ENCODE results near the gene ITLN1.
"Not testable (repeated sequence)": the region's sequence is repeated elsewhere in the genome, so short reads cannot be mapped to it uniquely, and the experiment has no call there.

The ITLN1 gene

GRCh38 chr1:160885042-160885441 is at the start of gene ITLN1:
Gene ITLN1 (minus strand): TSS chr1:160885180. CDS start chr1:160884877, 303 bp downstream.
- in situ Hi-C loops (cut with HindIII; ENCODE audit: low pct_ligation_motif_present, low pct_unique_long_range_greater_than_20kb, low sequenced_read_pairs) = no loop called here
- DNase-seq = no peak

DNA sequence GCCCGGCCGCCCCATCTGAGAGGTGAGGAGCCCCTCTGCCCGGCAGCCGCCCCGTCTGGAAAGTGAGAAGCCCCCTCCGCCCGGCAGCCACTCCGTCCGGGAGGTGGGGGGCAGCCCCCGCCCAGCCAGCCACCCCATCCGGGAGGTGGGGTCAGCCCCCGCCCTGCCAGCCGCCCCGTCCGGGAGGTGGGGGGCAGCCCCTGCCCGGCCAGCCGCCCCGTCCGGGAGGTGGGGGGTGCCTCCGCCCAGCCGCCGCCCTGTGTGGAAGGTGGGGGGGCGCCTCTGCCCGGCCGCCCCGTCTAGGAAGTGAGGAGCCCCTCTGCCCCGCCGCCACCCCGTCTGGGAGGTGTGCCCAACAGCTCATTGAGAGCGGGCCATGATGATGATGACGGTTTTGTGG is 48.3 kb upstream of the ITLN1 start:
- DNase-seq; in situ Hi-C loops (cut with HindIII; ENCODE audit: low pct_ligation_motif_present, low pct_unique_long_range_greater_than_20kb, low sequenced_read_pairs): not testable (repeated sequence)

GRCh38 chr1:160925652-160926244 is 40.8 kb upstream of the ITLN1 start:
- in situ Hi-C loops (cut with HindIII; ENCODE audit: low pct_ligation_motif_present, low pct_unique_long_range_greater_than_20kb, low sequenced_read_pairs) = no loop called here
- no peak for DNase-seq

DNA sequence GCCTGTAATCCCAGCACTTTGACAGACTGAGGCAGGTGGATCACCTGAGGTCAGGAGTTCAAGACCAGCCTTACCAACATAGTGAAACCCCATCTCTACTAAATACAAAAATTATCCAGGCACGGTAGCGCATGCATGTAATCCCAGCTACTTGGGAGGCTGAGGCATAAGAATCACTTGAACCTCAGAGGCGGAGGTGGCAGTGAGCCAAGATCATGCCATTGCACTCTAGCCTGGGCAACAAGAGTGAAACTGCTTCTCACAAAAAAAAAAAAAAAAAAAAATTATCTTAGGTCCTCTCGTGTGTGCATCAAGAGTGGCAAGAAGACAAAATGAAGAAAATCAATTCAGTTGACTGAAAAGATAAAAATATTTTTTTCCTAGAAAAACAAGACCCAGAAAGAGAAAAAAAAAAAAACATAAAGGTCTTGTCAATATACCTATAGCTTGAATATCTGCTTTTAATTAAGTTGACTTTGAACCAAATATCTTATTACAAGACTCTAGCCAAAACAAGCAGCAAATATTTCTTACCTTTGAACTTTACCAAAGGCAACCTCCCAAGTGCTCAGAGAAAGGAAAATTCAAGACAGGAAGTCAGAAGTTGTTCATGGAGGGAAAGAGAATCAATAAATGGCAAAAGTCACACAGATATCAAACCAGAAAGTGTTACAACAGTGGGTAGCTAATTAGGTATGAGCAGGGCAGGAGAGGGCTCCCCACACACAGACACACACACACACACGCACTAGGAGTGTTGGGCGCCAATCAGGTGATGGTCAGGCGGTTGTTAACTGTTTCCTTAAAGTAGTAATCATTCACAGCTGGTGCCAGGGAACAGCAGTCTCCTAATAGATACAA is 40.0 kb upstream of the ITLN1 start:
- no peak for DNase-seq
- in situ Hi-C loops (cut with HindIII; ENCODE audit: low pct_ligation_motif_present, low pct_unique_long_range_greater_than_20kb, low sequenced_read_pairs) = no loop called here

- in situ Hi-C loops (cut with HindIII; ENCODE audit: low pct_ligation_motif_present, low pct_unique_long_range_greater_than_20kb, low sequenced_read_pairs) = no loop called here
- DNase-seq = no peak
Measured at GRCh38 chr1:160916666-160917065, 31.7 kb upstream of the ITLN1 start.

GRCh38 chr1:160913229-160913628 is 28.2 kb upstream of the ITLN1 start:
- DNase-seq; in situ Hi-C loops (cut with HindIII; ENCODE audit: low pct_ligation_motif_present, low pct_unique_long_range_greater_than_20kb, low sequenced_read_pairs): not testable (repeated sequence)

GRCh38 chr1:160911925-160912324 is 26.9 kb upstream of the ITLN1 start:
- in situ Hi-C loops (cut with HindIII; ENCODE audit: low pct_ligation_motif_present, low pct_unique_long_range_greater_than_20kb, low sequenced_read_pairs) = no loop called here
- DNase-seq = no peak

GRCh38 chr1:160911441-160911840 is 26.5 kb upstream of the ITLN1 start:
- in situ Hi-C loops (cut with HindIII; ENCODE audit: low pct_ligation_motif_present, low pct_unique_long_range_greater_than_20kb, low sequenced_read_pairs) = no loop called here
- DNase-seq = no peak

GRCh38 chr1:160910170-160910750 is 25.3 kb upstream of the ITLN1 start:
- in situ Hi-C loops (cut with HindIII; ENCODE audit: low pct_ligation_motif_present, low pct_unique_long_range_greater_than_20kb, low sequenced_read_pairs) = no loop called here
- no peak for DNase-seq

GRCh38 chr1:160907976-160908375 is 23.0 kb upstream of the ITLN1 start:
- in situ Hi-C loops (cut with HindIII; ENCODE audit: low pct_ligation_motif_present, low pct_unique_long_range_greater_than_20kb, low sequenced_read_pairs) = no loop called here
- DNase-seq = no peak

- in situ Hi-C loops (cut with HindIII; ENCODE audit: low pct_ligation_motif_present, low pct_unique_long_range_greater_than_20kb, low sequenced_read_pairs) = no loop called here
- no peak for DNase-seq
Measured at GRCh38 chr1:160905617-160905989, 20.6 kb upstream of the ITLN1 start.

GRCh38 chr1:160904783-160905616 is 20.0 kb upstream of the ITLN1 start:
- in situ Hi-C loops (cut with HindIII; ENCODE audit: low pct_ligation_motif_present, low pct_unique_long_range_greater_than_20kb, low sequenced_read_pairs) = no loop called here
- no peak for DNase-seq

GRCh38 chr1:160902251-160902650 is 17.3 kb upstream of the ITLN1 start:
- in situ Hi-C loops (cut with HindIII; ENCODE audit: low pct_ligation_motif_present, low pct_unique_long_range_greater_than_20kb, low sequenced_read_pairs); DNase-seq: not testable (repeated sequence)

DNA sequence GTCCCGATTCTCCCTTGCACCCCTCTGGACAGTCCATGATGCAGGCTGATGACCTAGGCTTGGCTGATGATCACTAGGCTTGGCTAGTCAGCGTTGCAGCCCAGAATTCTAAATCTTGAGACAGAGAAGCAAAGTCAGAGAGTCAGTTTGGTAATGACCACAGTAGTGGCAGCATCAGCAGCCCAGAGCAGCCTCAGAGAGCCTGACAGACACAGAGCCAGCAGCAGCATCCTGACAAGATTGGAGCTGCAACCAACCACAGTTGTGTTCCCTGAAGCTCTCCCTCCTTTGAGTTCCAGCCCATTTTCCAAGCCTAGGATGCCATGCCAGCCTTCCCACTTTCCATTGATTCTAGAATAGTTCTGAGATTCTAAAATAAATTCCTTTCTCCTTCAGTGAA is 16.8 kb upstream of the ITLN1 start:
- DNase-seq = no peak
- in situ Hi-C loops (cut with HindIII; ENCODE audit: low pct_ligation_motif_present, low pct_unique_long_range_greater_than_20kb, low sequenced_read_pairs) = no loop called here

DNA sequence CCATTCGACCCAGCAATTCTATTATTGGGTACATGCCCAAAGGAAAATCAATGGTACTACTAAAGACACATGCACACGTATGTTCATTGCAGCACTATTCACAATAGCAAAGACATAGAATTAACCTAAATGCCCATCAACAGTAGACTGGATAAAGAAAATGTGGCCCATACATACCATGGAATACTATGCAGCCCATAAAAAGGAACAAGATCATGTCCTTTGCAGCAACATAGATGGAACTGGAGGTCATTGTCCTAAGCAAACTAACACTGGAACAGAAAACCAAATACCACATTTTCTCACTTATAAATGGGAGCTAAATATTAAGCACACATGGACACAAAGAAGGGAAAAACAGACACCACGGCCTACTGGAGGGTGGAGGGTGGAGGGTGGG is 15.7 kb upstream of the ITLN1 start:
- DNase-seq; in situ Hi-C loops (cut with HindIII; ENCODE audit: low pct_ligation_motif_present, low pct_unique_long_range_greater_than_20kb, low sequenced_read_pairs): not testable (repeated sequence)

- DNase-seq; in situ Hi-C loops (cut with HindIII; ENCODE audit: low pct_ligation_motif_present, low pct_unique_long_range_greater_than_20kb, low sequenced_read_pairs): not testable (repeated sequence)
Measured at GRCh38 chr1:160894368-160895135, 9.6 kb upstream of the ITLN1 start.

GRCh38 chr1:160891474-160891873 is 6.5 kb upstream of the ITLN1 start:
- no peak for DNase-seq
- in situ Hi-C loops (cut with HindIII; ENCODE audit: low pct_ligation_motif_present, low pct_unique_long_range_greater_than_20kb, low sequenced_read_pairs) = no loop called here

DNA sequence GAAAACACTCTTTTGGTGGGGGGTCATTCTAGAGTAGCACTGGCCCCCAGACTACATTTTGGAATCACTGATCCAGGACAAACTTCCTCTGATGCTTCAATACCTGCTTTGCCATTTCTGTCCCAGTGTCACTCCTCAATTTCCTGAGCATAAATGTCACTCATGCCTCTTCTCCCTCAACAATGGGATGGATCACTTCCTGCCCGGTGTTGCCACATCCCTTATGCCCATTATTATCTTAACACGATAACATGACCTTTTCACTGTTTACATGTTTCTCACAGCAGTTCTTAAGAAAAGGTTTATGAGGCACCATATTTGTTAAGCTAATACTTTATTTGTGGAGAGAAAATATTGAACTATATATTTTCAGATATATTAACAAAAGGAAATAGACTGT is 3.9 kb upstream of the ITLN1 start:
- in situ Hi-C loops (cut with HindIII; ENCODE audit: low pct_ligation_motif_present, low pct_unique_long_range_greater_than_20kb, low sequenced_read_pairs) = no loop called here

More for the DNA sequence above, 3.9 kb upstream of the ITLN1 start:
- no peak for DNase-seq
